HG02588 (cell line): Measurements from ENCODE around the gene DHRS4L2.

Experiments used
- ATAC-seq: cut with Tn5 transposase; IDR thresholded peaks from one replicate; pipeline ENCODE4 v1.9.1; 2021; ENCODE audit warnings: mild to moderate bottlenecking, moderate library complexity; ENCODE audit not compliant: unreplicated experiment

The DHRS4L2 gene

DNA sequence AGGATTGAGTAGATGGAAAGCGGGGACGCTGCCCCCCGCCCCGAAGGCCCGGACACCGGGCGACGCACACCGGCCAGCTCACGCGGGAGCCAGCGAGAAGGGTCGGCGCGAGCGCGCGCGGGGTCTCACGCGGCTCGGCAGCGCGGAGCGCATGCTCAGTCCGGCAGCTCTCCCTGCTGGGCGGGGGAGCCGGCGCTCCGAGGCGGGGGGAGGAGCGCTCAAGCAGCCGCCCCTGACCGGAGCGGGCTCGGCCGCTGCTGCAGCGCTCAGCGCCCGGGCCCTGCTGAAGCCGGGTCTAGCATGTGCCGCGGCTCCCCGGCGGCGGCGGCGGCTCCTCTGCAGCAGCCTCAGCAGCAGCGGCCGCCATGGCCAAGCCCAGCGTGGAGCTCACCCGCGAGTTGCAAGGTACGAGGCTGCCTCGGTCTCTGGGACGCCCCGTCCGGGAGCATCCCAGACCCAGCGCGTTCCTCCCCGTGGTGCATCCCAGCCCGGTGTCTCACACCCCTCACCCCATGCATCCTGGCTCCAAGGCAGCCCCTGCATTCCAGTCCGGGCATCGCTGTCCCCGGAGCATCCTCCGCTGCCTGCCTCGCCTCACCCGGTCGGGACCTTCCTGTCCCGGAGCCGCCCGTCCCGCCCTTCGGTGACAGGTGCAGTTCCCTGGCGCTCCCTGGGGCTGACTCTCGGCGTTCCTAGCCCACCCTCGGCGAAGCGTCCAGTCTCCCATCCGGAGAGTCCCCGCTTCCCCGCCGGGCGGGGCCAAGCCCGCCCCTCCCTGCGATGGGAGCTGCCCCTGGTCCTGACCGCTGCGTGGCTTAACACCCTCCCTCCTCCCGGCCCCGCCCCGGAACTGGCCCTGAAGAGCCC lies 63.3 kb downstream of the DHRS4L2 start, which contains the start of gene CARMIL3:
Gene CARMIL3, plus strand, starts transcription at position 221 of the 867 bp plus-strand sequence. Its CDS starts 145 bp downstream, at position 366.
- ATAC-seq = peak; percentile 69

DNA sequence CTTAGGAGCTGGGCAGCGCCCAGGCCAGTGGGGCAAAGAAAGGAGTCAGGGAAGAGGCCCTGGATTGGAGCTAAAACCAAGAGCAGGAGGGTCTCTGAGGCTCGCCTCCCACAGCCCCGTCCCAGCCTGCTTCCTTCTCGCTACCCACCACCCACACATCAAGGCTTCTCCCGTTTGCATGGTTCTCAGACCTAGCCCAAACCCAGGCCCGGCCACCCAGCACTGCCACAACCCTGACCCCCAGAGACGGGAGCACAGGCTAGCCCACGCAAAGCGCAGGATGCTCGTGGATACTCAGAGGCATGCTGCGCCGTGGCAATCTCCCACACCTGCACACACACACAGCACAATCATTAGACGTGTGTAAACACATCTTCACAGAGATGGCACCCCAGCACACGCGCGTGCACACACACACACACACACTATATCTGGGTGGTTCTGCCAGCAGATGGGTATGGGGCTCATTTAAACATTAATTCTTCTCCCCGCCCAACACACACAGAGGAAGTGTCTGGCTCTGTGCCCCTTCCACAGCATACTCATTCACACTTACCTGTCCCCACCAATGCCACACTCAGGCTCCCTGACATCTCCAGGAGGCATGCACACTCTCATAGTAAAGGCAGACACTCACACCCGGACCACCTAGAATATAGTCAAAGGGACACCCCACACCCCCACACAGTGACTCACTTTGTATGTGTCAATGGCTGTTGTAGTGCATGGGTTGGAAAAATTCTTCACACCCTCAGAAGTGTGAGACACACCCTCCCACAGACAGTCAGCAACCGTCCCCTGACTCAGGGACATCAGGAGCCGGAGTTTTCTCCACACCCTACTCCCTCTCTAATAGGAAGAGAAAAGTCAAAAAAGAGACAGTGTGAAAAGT lies 64.2 kb downstream of the DHRS4L2 start:
- ATAC-seq = no peak

DNA sequence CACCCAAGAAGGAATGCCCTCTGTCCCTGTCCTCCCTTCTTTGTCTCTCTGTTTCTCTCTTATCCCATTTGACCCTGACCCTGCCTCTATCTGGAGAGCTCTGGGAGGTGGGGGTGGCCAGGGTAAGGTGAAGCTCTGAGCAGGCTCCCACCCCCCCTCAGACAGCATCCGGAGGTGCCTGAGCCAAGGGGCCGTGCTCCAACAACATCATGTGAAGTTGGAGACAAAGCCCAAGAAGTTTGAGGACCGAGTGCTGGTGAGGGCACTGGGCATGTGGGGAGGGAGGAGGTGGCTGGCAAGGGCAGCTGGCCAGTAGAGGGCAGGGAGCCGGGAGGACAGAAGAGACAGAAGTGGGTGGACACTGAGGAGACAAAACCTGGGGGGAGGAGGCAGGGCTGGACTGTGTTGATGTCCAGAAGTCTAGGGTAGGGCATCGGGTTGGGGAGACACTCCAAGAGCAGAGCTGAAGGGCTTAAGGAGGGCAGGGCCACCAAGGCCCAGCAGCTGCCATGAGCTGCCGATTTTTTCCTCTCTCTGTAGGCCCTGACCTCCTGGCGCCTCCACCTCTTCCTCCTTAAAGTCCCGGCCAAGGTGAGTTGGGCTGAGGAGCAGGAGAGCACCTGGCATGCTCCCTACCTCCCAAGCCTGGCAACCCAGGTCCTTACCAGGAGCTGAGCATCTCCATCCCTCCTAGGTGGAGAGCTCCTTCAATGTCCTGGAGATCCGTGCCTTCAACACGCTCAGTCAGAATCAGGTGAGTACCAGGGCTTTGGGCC lies 65.0 kb downstream of the DHRS4L2 start:
- no peak for ATAC-seq

DNA sequence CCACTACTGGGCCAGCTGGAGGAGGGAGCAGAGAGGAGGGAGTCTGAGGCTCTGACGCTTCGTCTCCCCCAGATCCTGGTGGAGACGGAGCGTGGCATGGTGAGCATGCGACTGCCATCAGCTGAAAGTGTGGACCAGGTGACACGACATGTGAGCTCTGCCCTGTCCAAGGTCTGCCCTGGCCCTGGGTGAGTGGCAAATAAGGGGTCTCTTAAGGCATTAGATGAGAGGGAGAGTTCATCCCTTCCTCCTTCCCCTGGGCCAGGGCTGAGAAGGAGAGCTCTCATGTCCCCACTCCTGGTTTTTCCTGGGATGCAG lies 65.6 kb downstream of the DHRS4L2 start:
- no peak for ATAC-seq

DNA sequence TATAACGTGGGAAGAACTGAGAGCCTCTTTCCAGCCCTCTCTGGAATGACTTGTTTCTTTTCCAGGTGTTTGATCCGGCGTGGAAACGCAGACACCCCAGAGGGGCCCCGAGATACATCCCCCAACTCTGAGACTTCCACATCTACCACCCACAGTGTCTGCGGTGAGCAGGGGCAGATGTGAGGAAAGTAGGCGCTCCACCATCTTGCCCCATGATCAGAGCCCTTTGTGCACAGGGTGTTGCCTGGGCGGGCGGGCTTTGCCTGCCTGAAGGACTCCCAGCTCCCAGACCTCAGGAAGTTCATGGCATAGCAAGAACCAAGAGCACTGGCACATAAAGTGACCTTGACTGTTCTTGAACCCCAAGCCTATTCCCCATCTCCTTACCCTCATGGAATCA lies 65.9 kb downstream of the DHRS4L2 start:
- no peak for ATAC-seq
